Keratinocyte (primary cell): ENCODE data around the gene ARHGAP24. TPM values are rescaled to one million over a fixed set of nuclear protein-coding genes. Genes with fewer than 3 reads are reported as not detected.

Experiments used
- DNase-seq: peaks from one replicate; pipeline ENCODE4 v3.0.0-alpha.2; 2011; ENCODE audit warnings: low read depth, missing footprints, low spot score
- FAIRE-seq: peaks from 2 replicates; lab custom pipeline; 2011; peaks lifted over from hg19 to GRCh38; lab: Jason Lieb, UNC
- H2AFZ ChIP-seq: 2 replicates; pipeline ENCODE4 v1.6.0; 2012; ENCODE audit warnings: low read length, control low read depth, inconsistent platforms; ENCODE audit not compliant: control insufficient read depth
- H3K27ac ChIP-seq: 2 replicates; pipeline ENCODE4 v1.5.1; 2011; ENCODE audit warnings: low read length; ENCODE audit not compliant: control insufficient read depth, insufficient read depth
- H3K27me3 ChIP-seq: 3 replicates; pipeline ENCODE4 v1.6.0; 2011; ENCODE audit warnings: low read length; ENCODE audit not compliant: control insufficient read depth, insufficient read depth; ENCODE audit errors: extremely low read depth
- H3K36me3 ChIP-seq, 2 experiments: 2 replicates in 1 of 2; 3 replicates in 1 of 2; pipeline ENCODE4 v1.5.1; 2011; ENCODE audit warnings: low read length in 2 of 2, mild to moderate bottlenecking in 1 of 2; ENCODE audit not compliant: control insufficient read depth in 2 of 2, insufficient read depth in 2 of 2; ENCODE audit errors: extremely low read depth in 1 of 2
- H3K4me1 ChIP-seq: 3 replicates; pipeline ENCODE4 v1.5.1; 2011; ENCODE audit warnings: low read length; ENCODE audit not compliant: control insufficient read depth, insufficient read depth; ENCODE audit errors: extremely low read depth
- H3K4me2 ChIP-seq: 3 replicates; pipeline ENCODE4 v1.6.0; 2011; ENCODE audit warnings: low read depth, low read length; ENCODE audit not compliant: control insufficient read depth, insufficient read depth; ENCODE audit errors: extremely low read depth
- H3K4me3 ChIP-seq, 3 experiments: fragments of 200-600 bp in 1 of 3; sonication (generic) in 1 of 3; 2 replicates in 2 of 3; 3 replicates in 1 of 3; pipeline ENCODE4 v1.5.1; 2011 to 2016; ENCODE audit warnings: low read length in 3 of 3, mild to moderate bottlenecking in 3 of 3, control low read depth in 2 of 3, inconsistent platforms in 1 of 3, low read depth in 1 of 3, mixed read lengths in 1 of 3, mixed run types in 1 of 3, moderate library complexity in 1 of 3; ENCODE audit not compliant: control insufficient read depth in 2 of 3, insufficient read depth in 2 of 3; ENCODE audit errors: extremely low read depth in 1 of 3
- H3K79me2 ChIP-seq: 2 replicates; pipeline ENCODE4 v1.6.0; 2012; ENCODE audit warnings: low read length; ENCODE audit not compliant: control insufficient read depth, insufficient read depth
- H3K9ac ChIP-seq: 3 replicates; pipeline ENCODE4 v1.6.0; 2011; ENCODE audit warnings: low read length; ENCODE audit not compliant: control insufficient read depth, insufficient read depth; ENCODE audit errors: extremely low read depth
- H3K9me1 ChIP-seq: 3 replicates; pipeline ENCODE4 v1.6.0; 2011; ENCODE audit warnings: low read length; ENCODE audit not compliant: control insufficient read depth, insufficient read depth; ENCODE audit errors: extremely low read depth
- H3K9me3 ChIP-seq: 2 replicates; pipeline ENCODE4 v1.5.1; 2012; ENCODE audit warnings: low read depth, low read length; ENCODE audit not compliant: control insufficient read depth
- H4K20me1 ChIP-seq: 3 replicates; pipeline ENCODE4 v1.6.0; 2011; ENCODE audit warnings: low read length; ENCODE audit not compliant: control insufficient read depth, insufficient read depth; ENCODE audit errors: extremely low read depth
- CTCF ChIP-seq, 3 experiments: IDR thresholded peaks in 1 of 3; conservative IDR thresholded peaks in 1 of 3; optimal IDR thresholded peaks in 1 of 3; 2 replicates in 2 of 3; 3 replicates in 1 of 3; pipeline versions ENCODE3 to v1.5.1; 2011; ENCODE audit warnings: low read length in 3 of 3, mild to moderate bottlenecking in 3 of 3, moderate library complexity in 2 of 3, control low read depth in 1 of 3, inconsistent platforms in 1 of 3; ENCODE audit not compliant: insufficient read depth in 2 of 3; ENCODE audit errors: extremely low read depth in 1 of 3
- EZH2 ChIP-seq: IDR thresholded peaks from one replicate; pipeline ENCODE4 v1.6.1; 2012; ENCODE audit warnings: inconsistent platforms, mild to moderate bottlenecking, low read length, moderate library complexity
- dilution Hi-C: fragments of 300-500 bp; cut with MboI; formaldehyde crosslinking; loops from one replicate; pipeline ENCODE4 v1.7.0; 2020; ENCODE audit warnings: low sequenced_read_pairs; ENCODE audit not compliant: extremely low pct_ligation_motif_present
- polyA plus RNA-seq, 5 experiments: library from polyadenylated mRNA; depleted of rRNA in 3 of 5; stranded (reverse) in 3 of 5; stranded (forward) in 1 of 5; unstranded in 1 of 5; fragments of >200 nt; gene quantifications; 1 replicate in 1 of 5; 2 replicates in 3 of 5; 3 replicates in 1 of 5; pipeline versions ENCODE4 v1.2.1 to v1.2.3, GENCODE V29; 2011 to 2012; ENCODE audit warnings: missing spikeins in 2 of 5, low read depth in 1 of 5, low replicate concordance in 1 of 5

ARHGAP24 gene
- polyA plus RNA-seq, 1 donor (not counting 4 experiments of a cell fraction or from before 2014, with no cell fraction given) = 0.87 TPM

- Histone ChIP-seq H3K9me3 (no peaks in the 10 kb centered on the region), H4K20me1 (no peaks in the 10 kb centered on the region), H3K27me3 (no peaks in the 10 kb centered on the region), H3K9ac (no peak overlapping the region), H3K4me3 (no peak overlapping the region), H2AFZ (no peak overlapping the region), H3K4me1 (no peaks in the 10 kb centered on the region), H3K27ac (no peak overlapping the region), H3K36me3 (no peaks in the 10 kb centered on the region), H3K9me1 (no peaks in the 10 kb centered on the region), H3K4me2 (no peak overlapping the region), H3K79me2 (no peaks in the 10 kb centered on the region)
- dilution Hi-C loops = no loop called here
- DNase-seq = no peak
- TF ChIP-seq EZH2 (no peak), CTCF (optimal IDR thresholded peaks at IDR 0.05 in 1 of 3, IDR thresholded peaks at IDR 0.05 in 1 of 3, conservative IDR thresholded peaks at IDR 0.05 in 1 of 3; ENCODE audit: extremely low read depth in 1 of 3, insufficient read depth in 2 of 3, low read length in 3 of 3) (no peak)
- FAIRE-seq = no peak
Measured at GRCh38 chr4:85656759-85657505, 182.0 kb downstream of the ARHGAP24 start.

- no peaks in the 10 kb centered on the region for H3K9me1 ChIP-seq
- DNase-seq = no peak
- TF ChIP-seq EZH2 = no peak
- no peak for TF ChIP-seq CTCF (optimal IDR thresholded peaks at IDR 0.05 in 1 of 3, IDR thresholded peaks at IDR 0.05 in 1 of 3, conservative IDR thresholded peaks at IDR 0.05 in 1 of 3; ENCODE audit: extremely low read depth in 1 of 3, insufficient read depth in 2 of 3, low read length in 3 of 3)
- FAIRE-seq = no peak
- no peaks in the 10 kb centered on the region for H3K79me2 ChIP-seq
- no peak overlapping the region for H3K4me3 ChIP-seq
- no peaks in the 10 kb centered on the region for H3K4me1 ChIP-seq
- H3K27me3 ChIP-seq = no peaks in the 10 kb centered on the region
- no peak overlapping the region for H3K27ac ChIP-seq
- H3K9ac ChIP-seq = no peak overlapping the region
- no peaks in the 10 kb centered on the region for H3K9me3 ChIP-seq
- H3K4me2 ChIP-seq = no peak overlapping the region
- H4K20me1 ChIP-seq = no peaks in the 10 kb centered on the region
- dilution Hi-C loops = no loop called here
- H2AFZ ChIP-seq = no peak overlapping the region
- no peaks in the 10 kb centered on the region for H3K36me3 ChIP-seq
Measured at GRCh38 chr4:85658766-85659439, 184.0 kb downstream of the ARHGAP24 start.
